GM18873 (cell line): ENCODE data around the gene PRKCE.

ENCODE experiments used
- ATAC-seq: cut with Tn5 transposase; IDR thresholded peaks from one replicate; pipeline ENCODE4 v1.9.1; 2021; ENCODE audit warnings: mild to moderate bottlenecking, moderate library complexity, moderate number of reproducible peaks; ENCODE audit not compliant: unreplicated experiment, low FRiP score

PRKCE gene

DNA sequence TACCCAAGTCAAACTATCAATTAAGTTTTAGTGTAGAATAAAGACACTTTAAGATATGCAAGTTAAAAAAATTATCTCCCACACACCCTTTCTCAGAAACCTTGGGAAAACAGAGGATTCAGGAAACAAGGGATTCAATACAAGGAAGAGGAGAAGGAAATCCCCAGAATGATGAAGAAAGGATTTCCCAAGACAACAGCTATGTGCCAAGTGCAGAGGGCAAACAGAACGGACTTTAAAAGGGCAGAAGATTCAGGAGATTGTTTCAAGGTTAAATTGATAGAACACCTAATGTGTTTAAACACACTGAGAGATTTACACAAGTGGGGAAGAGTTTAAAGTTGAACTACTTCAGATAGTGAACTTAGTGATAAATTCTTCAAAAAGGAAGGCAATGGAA, 574.3 kb downstream of the PRKCE start:
- ATAC-seq: no peak

DNA sequence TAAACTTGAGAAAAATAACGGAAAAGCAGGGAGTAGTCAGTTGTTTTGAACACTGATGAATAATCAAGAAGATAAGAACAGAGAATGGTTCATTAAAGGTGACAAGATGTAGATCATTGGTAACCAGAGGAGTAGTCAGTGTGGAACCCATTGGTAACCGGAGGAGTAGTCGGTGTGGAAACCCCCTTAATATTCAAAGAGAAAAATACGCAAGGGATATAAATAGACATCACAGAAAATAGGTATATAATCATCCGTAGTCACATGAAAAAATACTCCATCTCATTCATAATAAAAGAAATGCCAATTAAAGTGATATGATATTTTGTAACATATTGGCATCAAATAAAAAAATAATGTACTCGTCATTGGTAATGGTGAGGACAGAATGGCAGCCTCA, 575.1 kb downstream of the PRKCE start:
- no peak for ATAC-seq

DNA sequence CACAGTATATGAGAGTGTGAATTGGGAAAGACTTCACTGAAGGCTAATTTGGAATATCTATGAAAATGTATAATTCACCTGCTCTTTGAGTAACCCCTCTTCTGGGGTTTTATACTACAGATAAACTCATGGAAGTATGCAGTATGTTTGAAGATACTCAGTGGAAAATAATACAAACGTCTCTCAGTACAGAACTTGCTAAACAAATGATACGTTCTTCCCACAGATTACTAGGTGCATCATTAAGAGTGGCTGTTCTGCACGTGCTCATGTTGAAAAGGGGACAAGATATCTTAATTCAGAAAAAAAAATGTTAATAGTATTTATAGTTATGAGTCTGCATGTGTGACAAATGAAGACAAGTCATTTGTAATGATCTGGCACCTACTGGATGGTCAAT, 575.5 kb downstream of the PRKCE start:
- ATAC-seq: no peak

DNA sequence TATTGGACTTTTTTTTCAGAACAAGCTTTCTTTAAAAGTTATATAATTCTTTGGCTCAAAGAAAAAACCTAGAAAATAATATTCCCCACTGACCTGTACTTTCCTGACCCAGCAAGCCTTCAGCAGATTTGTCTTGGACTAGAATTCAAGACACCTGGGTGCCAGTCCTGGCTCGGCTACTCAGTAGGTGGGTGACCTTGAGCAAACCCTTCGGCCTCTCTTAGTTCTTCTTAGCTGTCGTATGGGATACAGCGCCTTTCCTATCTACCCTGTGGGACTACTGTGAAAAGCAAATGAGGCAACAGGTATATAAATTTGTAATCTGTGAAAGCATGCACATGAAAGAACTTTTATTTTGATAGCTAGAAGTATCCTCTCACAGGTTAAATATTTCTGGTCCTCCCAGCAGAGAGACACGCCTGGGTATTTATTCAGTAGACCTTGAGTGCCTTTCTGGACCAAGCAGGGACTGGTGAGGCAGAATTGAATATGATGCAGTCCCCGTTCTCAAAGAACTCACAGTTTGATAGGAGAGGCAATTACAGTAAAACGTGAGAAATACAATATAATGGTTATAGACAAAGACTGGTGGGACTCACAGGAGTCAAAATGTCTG, 576.3 kb downstream of the PRKCE start:
- no peak for ATAC-seq

DNA sequence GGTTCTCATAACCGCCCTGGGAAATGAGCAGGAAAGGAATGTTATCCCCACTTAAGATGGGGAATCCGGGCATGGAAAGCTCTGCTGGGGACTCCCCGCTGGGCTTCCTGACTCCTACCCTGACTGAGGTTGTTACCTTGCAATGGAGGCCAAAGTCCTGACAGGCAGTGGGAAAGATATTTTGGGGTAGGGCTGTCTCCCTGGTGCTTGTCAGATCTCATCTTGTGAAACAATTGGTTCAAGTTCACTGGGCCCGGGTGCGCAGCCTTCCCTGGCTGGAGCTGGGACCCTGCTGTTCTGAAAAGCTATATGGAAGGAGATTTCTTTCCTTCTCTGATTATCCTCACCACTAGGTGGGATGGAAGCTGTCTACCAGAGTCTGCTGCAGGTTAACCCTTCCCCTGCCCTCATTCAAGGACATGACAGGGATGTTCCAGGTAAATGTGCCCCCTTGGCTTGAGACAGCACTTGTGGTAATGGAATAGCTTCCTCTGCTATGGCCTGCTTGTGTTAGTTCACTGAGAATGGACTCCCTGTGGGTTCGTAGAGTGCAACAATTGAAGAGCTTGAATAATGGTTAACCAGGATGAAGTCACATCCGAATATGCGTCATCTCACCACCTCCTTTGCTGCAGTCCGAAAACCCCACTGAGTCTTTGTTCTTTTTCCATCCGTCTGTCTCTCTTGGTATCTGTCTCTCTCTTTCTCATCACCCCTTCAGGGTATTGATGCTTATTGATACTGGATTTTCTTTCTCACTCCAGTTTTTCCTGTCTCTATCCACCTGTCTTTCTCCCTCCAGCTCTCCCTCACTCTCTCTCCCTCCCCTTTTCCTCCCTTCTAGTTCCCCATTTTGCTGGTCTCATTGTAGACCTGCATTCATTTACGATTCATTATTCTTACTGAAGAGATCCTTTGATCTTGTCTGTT, 577.9 kb downstream of the PRKCE start:
- ATAC-seq: peak; percentile 72

DNA sequence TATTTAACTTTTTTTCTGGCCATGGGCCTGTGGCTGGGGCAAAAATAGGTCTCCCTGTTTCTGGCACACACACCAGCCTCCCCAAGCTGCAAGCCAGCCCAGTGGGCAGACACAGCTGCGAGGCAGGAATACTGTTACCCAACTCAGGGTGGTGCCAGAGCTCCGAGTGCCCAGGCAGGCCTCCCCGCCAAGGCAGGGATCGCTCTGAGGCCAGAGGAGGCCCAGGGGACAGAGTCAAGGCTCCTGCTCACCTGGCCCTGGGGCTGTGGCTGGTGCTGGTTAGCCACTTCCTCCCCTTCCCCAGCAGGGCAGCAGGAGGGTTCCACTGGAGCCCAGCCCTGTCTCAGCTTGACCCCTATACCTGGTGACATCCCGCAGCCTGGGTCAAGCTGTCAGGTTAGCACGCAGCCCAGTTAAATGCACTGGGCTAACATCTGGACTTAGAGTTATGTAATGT, 578.7 kb downstream of the PRKCE start:
- ATAC-seq: peak; percentile 56

DNA sequence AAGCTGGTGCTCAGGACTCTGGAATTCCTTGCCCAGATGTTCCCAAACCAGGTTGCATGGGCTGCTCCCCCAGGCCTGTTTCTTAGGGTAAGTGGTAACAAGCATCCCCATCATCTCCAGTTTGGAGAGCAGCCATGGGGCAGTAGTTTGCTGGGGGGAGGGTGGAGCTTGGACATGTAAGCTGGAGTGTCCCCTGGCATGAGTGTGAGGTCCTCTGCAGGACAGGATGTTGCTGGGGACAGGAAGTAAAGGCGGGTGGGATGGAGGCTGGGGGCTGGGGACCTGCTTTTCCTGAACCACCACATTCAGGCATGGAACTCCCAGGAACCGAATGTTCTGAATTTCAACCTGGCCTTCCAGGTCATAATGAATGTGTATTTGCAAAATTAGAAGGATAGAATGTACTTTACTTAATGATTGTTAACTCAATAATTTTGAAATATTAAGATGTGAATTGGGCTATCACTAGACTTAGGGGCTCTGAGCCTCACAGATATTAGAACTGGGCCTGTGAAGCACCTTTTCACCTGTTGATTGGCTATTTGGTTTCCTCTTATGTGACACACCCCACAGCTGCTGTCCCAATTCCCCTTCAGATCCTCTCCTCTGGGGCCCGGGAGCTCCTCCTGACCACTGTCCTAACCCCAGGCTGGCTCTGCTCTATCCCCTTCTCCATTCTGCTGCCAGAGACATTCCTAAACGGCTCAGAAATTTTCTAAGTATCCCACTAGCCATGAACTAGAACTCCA, 579.4 kb downstream of the PRKCE start:
- no peak for ATAC-seq

DNA sequence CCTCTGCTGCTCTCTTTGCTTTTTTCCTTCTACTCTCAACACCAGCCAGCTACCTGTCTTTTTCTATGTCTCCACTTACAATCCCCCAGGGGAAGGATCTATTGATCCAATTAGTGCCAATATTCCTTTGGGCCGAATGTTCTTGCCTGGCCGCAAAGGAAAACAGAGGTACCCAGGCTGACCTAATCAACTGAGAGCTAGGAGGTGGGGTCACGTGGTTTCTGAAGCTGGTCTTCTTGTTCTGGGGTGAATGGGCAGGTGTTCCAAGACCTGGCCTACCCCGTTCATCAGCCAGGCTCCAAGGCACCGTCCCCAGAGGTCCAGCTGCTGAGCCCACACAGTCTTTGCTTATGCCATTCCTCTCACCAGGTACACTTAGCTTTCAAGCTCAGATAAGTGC, 580.2 kb downstream of the PRKCE start:
- ATAC-seq: no peak

DNA sequence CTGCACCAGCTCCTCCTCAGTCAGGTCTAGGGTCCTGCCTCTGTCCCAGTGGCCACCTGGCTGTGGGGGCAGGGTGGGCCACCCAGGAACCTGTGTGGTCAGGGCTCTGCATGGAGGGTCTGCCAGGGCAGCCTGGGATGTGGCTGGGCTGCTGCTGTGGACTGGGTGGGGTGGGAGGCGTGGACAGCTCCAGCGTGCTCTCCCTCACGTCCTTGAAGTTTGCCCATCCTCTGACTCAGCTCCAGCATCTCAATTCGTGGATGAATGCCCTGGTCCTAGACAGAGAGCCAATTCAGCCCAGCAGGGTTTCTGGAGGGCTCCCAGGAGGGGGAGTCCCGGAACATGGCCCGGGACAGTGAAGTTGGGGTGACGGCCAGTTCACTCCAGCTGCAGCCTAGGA, 581.4 kb downstream of the PRKCE start:
- ATAC-seq: no peak

DNA sequence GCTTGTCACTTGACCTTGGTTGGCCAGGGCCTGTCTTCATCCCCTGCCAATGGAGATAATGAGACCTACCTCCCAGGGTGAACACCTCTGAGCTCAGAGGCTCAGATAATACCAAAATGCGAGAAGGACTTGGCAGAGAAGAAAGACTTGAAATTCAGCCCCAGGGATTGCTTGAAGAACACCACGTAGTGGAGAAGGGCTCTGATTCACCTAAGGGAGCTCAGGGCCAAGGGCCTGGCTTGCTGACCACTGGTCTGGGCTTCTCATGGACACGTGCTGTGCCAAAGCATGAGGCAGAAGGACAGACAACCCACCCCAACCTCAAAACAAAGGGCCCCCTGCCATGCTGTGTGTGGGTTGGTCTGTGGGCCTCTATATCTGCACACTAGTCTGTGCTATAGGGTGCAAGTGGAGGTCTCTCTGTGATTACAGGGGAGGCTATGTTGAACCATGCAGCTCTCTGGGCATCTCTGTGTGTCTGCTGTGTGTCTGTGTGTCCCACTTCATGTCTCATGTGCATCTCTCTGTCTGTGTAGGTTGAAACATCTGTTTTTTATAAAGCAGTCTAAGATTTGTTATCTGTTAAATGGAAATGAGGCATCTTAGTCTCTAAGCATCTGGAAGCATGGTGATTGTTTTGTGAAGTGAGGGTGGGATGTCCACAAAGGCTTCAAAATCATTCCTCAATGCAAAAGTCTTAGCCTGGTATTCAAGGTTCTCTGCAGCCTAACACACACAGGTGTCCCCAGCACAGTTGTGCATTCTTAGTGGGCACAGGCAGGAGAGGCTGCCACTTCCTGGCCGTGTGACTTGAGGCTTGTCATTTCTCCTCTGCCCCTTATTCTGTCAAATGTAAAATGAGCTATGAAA, 584.8 kb downstream of the PRKCE start:
- no peak for ATAC-seq

DNA sequence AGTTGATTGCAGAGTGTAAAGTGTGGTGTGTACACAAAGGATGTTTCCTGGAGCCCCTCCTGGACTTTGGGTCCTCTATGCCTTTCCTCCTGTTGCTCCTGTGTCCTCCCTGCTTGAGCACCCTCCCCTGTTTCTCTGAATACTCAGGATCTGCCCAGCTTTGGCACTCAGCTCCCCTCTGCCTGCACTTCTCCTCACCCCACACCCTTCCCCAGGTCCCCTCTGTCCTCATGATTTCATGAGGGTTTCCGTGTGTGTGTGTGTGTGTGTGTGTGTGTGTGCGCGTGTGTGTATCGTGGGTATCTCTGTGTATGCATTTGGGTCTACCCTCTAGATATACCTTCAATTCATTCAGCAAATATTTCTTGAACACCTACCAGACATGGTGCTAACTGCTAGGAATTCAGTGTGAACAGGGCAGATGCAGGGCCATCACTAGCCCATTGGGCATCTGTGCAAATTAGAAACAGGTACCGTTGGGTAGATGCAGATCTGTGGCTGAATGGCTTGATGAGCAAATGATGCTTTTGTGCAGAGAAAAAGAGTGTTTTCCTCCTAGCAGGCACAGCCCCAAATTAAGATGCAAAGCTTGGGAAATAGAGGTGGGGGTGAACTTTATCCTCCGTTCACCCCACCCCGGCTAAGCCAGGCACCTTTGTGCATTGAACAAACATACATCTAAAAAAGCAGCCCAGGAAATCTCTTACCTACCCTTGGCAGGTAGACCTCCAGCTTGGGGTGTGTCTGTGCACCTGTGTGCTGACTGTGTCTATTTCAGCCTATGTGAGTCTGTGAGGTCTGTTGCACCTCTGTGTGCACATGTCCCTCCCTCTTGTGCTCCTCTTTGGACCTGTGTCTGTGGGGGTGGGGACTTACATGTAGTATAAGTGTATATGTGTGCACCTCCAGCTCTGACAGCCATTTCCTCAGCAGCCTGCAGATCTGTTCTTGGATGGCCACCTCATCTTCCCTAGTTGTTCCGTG, 585.7 kb downstream of the PRKCE start:
- ATAC-seq: no peak
